Spleen (tissue), 11 donors: ENCODE data around the gene GOLGA3. TPM values are rescaled to one million over a fixed set of nuclear protein-coding genes. Genes with fewer than 3 reads are reported as not detected.
A peak's percentile ranks its signal among the peaks of the same experiment; 100 is the strongest.

Experiments used
- DNase-seq: peaks from one replicate; pipeline ENCODE4 v3.0.0-alpha.2; 2020
- H3K27ac ChIP-seq, 8 donors: fragments of 200-600 bp; sonication (generic) in 7 of 8; 1 replicate in 4 of 8; 2 replicates in 4 of 8; pipeline versions ENCODE4 v1.5.0 to v1.8.0; 2016 to 2021; ENCODE audit warnings: inconsistent platforms in 4 of 8, mild to moderate bottlenecking in 4 of 8, moderate library complexity in 1 of 8
- H3K27me3 ChIP-seq, 7 donors: fragments of 200-600 bp; sonication (generic) in 6 of 7; replicated peaks in 1 of 7; 1 replicate in 4 of 7; 2 replicates in 3 of 7; pipeline versions ENCODE4 v1.5.0 to v1.8.0; 2016 to 2021; ENCODE audit warnings: inconsistent platforms in 3 of 7, mild to moderate bottlenecking in 1 of 7
- H3K36me3 ChIP-seq, 6 donors: fragments of 200-600 bp; sonication (generic) in 5 of 6; 1 replicate in 4 of 6; 2 replicates in 2 of 6; pipeline versions ENCODE4 v1.5.0 to v1.8.0; 2016 to 2021; ENCODE audit warnings: inconsistent platforms in 2 of 6
- H3K4me1 ChIP-seq, 6 donors: fragments of 200-600 bp; sonication (generic) in 5 of 6; 1 replicate in 3 of 6; 2 replicates in 3 of 6; pipeline versions ENCODE4 v1.5.0 to v1.8.0; 2016 to 2021; ENCODE audit warnings: inconsistent platforms in 3 of 6
- H3K4me3 ChIP-seq, 8 donors: fragments of 200-600 bp; sonication (generic) in 7 of 8; 1 replicate in 4 of 8; 2 replicates in 4 of 8; pipeline versions ENCODE4 v1.5.0 to v1.8.0; 2016 to 2021; ENCODE audit warnings: inconsistent platforms in 4 of 8, mild to moderate bottlenecking in 4 of 8, moderate library complexity in 2 of 8
- H3K9me3 ChIP-seq, 8 donors: fragments of 200-600 bp; sonication (generic) in 7 of 8; 1 replicate in 4 of 8; 2 replicates in 4 of 8; pipeline versions ENCODE4 v1.5.0 to v1.8.0; 2016 to 2021; ENCODE audit warnings: inconsistent platforms in 4 of 8
- CTCF ChIP-seq, 11 experiments: fragments of 200-600 bp in 7 of 11; fragments of 450-650 bp in 4 of 11; sonication (generic) in 4 of 11; IDR thresholded peaks in 8 of 11; conservative IDR thresholded peaks in 3 of 11; 1 replicate in 7 of 11; 2 replicates in 4 of 11; pipeline versions ENCODE4 v1.4.0 to v1.8.0; 2016 to 2021; ENCODE audit warnings: antibody characterized with exemption in 11 of 11, inconsistent platforms in 4 of 11, mild to moderate bottlenecking in 1 of 11
- POLR2AphosphoS5 ChIP-seq, 3 donors: sonication (generic); formaldehyde crosslinking; IDR thresholded peaks; one replicate each; pipeline ENCODE4 v1.5.1; 2017; ENCODE audit warnings: antibody characterized with exemption in 3 of 3
- WGBS, 5 donors: extraction: QIAGEN DNeasy Blood & Tissue Kit in 3 of 5; methylation state at CpG; one replicate each; pipeline versions ENCODE4 v1.1.5 to v1.1.7; 2013 to 2018; 5-methylcytosine and 5-hydroxymethylcytosine counted together
- intact Hi-C: fragments of 100-400 bp; cut with DNase I; formaldehyde crosslinking; loops from one replicate; pipeline ENCODE4 v1.15.0; 2023; ENCODE audit warnings: low total_unique reads
- polyA plus RNA-seq, 3 donors: library from polyadenylated mRNA; stranded (reverse); fragments of 200-250 nt; gene quantifications; one replicate each; pipeline ENCODE4 v1.2.1, GENCODE V29; 2013
- total RNA-seq, 7 donors: library from RNA; depleted of rRNA in 3 of 7; stranded (reverse); fragments of >200 nt in 3 of 7; fragmentation: NEBNext Ultra II Directional in 4 of 7; extraction: Animal tissue kit (Norgen Biotek cat#: 25700) in 4 of 7; gene quantifications; one replicate each; pipeline versions ENCODE4 v1.1.0 to v1.2.1, GENCODE V29; 2016 to 2021
- donor health status: healthy with polysubstance abuse.
- donor health status: DM: no; HTN: no; CAD: no; lungs with moderate emphysema.
- donor health status: DM: no; HTN: no; CAD: no.
- donor health status: Bipolar disorder and iron deficiency.
- donor health status: healthy.
- donor health status: DM: no; HTN: no; CAD: no.
- donor health status: DM: yes; HTN: yes; CAD: no.

Gene GOLGA3
- total and polyA plus RNA-seq, 10 donors: 6.8 to 80.9 (median 52.0) TPM

- Histone ChIP-seq H3K4me1 (no peaks in the 10 kb centered on the region), H3K27ac (no peak overlapping the region), H3K4me3 (no peak overlapping the region), H3K36me3 (peaks cover 7 to 100% (median 97%) of the 10 kb centered on the region in 6 donors), H3K9me3 (no peaks in the 10 kb centered on the region), H3K27me3 (no peaks in the 10 kb centered on the region)
- WGBS, 5 donors: 92 to 96% (median 94%) methylated on average over 11 of the region's 11 CpGs
- intact Hi-C loops: no loop called here
- DNase-seq: no peak
- TF ChIP-seq CTCF (IDR thresholded peaks at IDR 0.05 in 8 of 11, conservative IDR thresholded peaks at IDR 0.05 in 3 of 11): no peak
- peak in 1 of 3 donors; percentile 8 for TF ChIP-seq POLR2AphosphoS5 (IDR thresholded peaks at IDR 0.05)
Measured at GRCh38 chr12:132740652-132741051, 88.0 kb downstream of the GOLGA3 start.

- no peak for DNase-seq
- no peaks in the 10 kb centered on the region for H3K9me3 ChIP-seq
- H3K27ac ChIP-seq: no peak overlapping the region
- H3K36me3 ChIP-seq: peaks cover 7 to 100% (median 97%) of the 10 kb centered on the region in 6 donors
- TF ChIP-seq CTCF (IDR thresholded peaks at IDR 0.05 in 8 of 11, conservative IDR thresholded peaks at IDR 0.05 in 3 of 11): no peak
- H3K4me3 ChIP-seq: no peak overlapping the region
- H3K27me3 ChIP-seq: no peaks in the 10 kb centered on the region
- H3K4me1 ChIP-seq: no peaks in the 10 kb centered on the region
- 87 to 95% (median 93%) methylated on average over 6 of the region's 6 CpGs for WGBS, 5 donors
- intact Hi-C loops: no loop called here
Measured at GRCh38 chr12:132740313-132740646, 88.4 kb downstream of the GOLGA3 start.

GRCh38 chr12:132739600-132740312 lies 88.9 kb downstream of the GOLGA3 start:
- whole genome bisulfite sequencing, 5 donors: 82 to 94% (median 88%) methylated on average over 19 of the region's 19 CpGs
- no peak for DNase-seq
- no peaks in the 10 kb centered on the region for H3K4me1 ChIP-seq
- H3K4me3 ChIP-seq: no peak overlapping the region
- TF ChIP-seq POLR2AphosphoS5 (IDR thresholded peaks at IDR 0.05): peak; percentile 11 to 56 (median 25)
- TF ChIP-seq CTCF (IDR thresholded peaks at IDR 0.05 in 8 of 11, conservative IDR thresholded peaks at IDR 0.05 in 3 of 11): no peak
- H3K27me3 ChIP-seq: no peaks in the 10 kb centered on the region
- H3K27ac ChIP-seq: no peak overlapping the region
- peaks cover 7 to 100% (median 97%) of the 10 kb centered on the region in 6 donors for H3K36me3 ChIP-seq
- intact Hi-C loops: no loop called here
- H3K9me3 ChIP-seq: no peaks in the 10 kb centered on the region

- no peak overlapping the region for H3K4me3 ChIP-seq
- TF ChIP-seq CTCF (IDR thresholded peaks at IDR 0.05 in 8 of 11, conservative IDR thresholded peaks at IDR 0.05 in 3 of 11) (no peak), POLR2AphosphoS5 (IDR thresholded peaks at IDR 0.05) (peak in 1 of 3 donors; percentile 34)
- H3K36me3 ChIP-seq: peaks cover 0 to 100% (median 89%) of the 10 kb centered on the region in 6 donors
- no peaks in the 10 kb centered on the region for H3K9me3 ChIP-seq
- H3K4me1 ChIP-seq: no peaks in the 10 kb centered on the region
- WGBS, 5 donors: 91 to 98% (median 95%) methylated on average over 10 to 15 of the region's 15 CpGs
- H3K27ac ChIP-seq: no peak overlapping the region
- intact Hi-C loops: no loop called here
- DNase-seq: no peak
- no peaks in the 10 kb centered on the region for H3K27me3 ChIP-seq
Measured at GRCh38 chr12:132736913-132737312, 91.8 kb downstream of the GOLGA3 start.
